Ascending aorta (tissue), 2 donors: Measurements from ENCODE around the gene INPP5B. TPM values are rescaled to one million over a fixed set of nuclear protein-coding genes. Genes with fewer than 3 reads are reported as not detected.
A peak's percentile ranks its signal among the peaks of the same experiment; 100 is the strongest.

Experiments
- DNase-seq, 2 donors: peaks; one replicate each; pipeline ENCODE4 v3.0.0-alpha.2; 2019; ENCODE audit warnings: low spot score in 2 of 2
- H3K27ac ChIP-seq, 2 donors: fragments of 200-600 bp; sonication (generic); one replicate each; pipeline ENCODE4 v1.5.1; 2016 to 2017; ENCODE audit warnings: mild to moderate bottlenecking in 1 of 2
- H3K27me3 ChIP-seq: fragments of 200-600 bp; sonication (generic); one replicate; pipeline ENCODE4 v1.5.1; 2017
- H3K36me3 ChIP-seq, 2 donors: fragments of 200-600 bp; sonication (generic); one replicate each; pipeline ENCODE4 v1.5.1; 2016
- H3K4me1 ChIP-seq, 2 donors: fragments of 200-600 bp; sonication (generic); one replicate each; pipeline ENCODE4 v1.5.1; 2016 to 2017; ENCODE audit warnings: mild to moderate bottlenecking in 1 of 2
- H3K4me3 ChIP-seq, 2 donors: fragments of 200-600 bp; sonication (generic); one replicate each; pipeline ENCODE4 v1.5.1; 2016 to 2017; ENCODE audit warnings: mild to moderate bottlenecking in 1 of 2
- H3K9me3 ChIP-seq, 2 donors: fragments of 200-600 bp; sonication (generic); one replicate each; pipeline ENCODE4 v1.5.1; 2016
- CTCF ChIP-seq, 3 experiments: fragments of 200-600 bp in 2 of 3; fragments of 450-650 bp in 1 of 3; sonication (generic) in 2 of 3; IDR thresholded peaks; one replicate each; pipeline ENCODE4 v1.5.1; 2016 to 2019; ENCODE audit warnings: antibody characterized with exemption in 3 of 3, mild to moderate bottlenecking in 1 of 3, moderate library complexity in 1 of 3
- intact Hi-C: fragments of 100-400 bp; cut with DNase I; formaldehyde crosslinking; loops from one replicate; pipeline ENCODE4 v1.15.1; 2023
- total RNA-seq: library from RNA; depleted of rRNA; stranded (reverse); fragments of >200 nt; gene quantifications from one replicate; pipeline ENCODE4 v1.1.0, GENCODE V29; 2016

The INPP5B gene
- total RNA-seq, 1 donor from 2014 or later = 11.7 TPM

GRCh38 chr1:37860346-37860666 lies 86.5 kb downstream of the INPP5B start:
- H3K9me3 ChIP-seq = no peaks in the 10 kb centered on the region
- H3K36me3 ChIP-seq = peaks cover 28 to 39% of the 10 kb centered on the region in 2 donors
- TF ChIP-seq CTCF (IDR thresholded peaks at IDR 0.05) = no peak
- intact Hi-C loops = loop anchor here (1.0 kb wide), 1 partner anchor 170 kb away; a partner anchor contains a TSS
- H3K4me1 ChIP-seq = peaks cover 6 to 19% of the 10 kb centered on the region in 2 donors
- peak overlapping the region; percentile 82 to 87 for H3K27ac ChIP-seq
- H3K4me3 ChIP-seq = peak overlapping the region; percentile 68 to 80
- no peak for DNase-seq
- H3K27me3 ChIP-seq = no peaks in the 10 kb centered on the region

GRCh38 chr1:37859507-37860345 lies 87.1 kb downstream of the INPP5B start, which contains the start of gene MTF1:
MTF1 (minus strand) TSS chr1:37859592; CDS start chr1:37857658, 1,934 bp downstream.
- H3K36me3 ChIP-seq = peaks cover 31 to 36% of the 10 kb centered on the region in 2 donors
- TF ChIP-seq CTCF (IDR thresholded peaks at IDR 0.05) = peak; percentile 66 to 91 (median 81)

GRCh38 chr1:37858931-37859506 lies 87.8 kb downstream of the INPP5B start:
- H3K36me3 ChIP-seq = peaks cover 24 to 29% of the 10 kb centered on the region in 2 donors
- no peaks in the 10 kb centered on the region for H3K9me3 ChIP-seq
- peak overlapping the region; percentile 68 to 80 for H3K4me3 ChIP-seq
- H3K27ac ChIP-seq = peak overlapping the region; percentile 82 to 87
- H3K4me1 ChIP-seq = peaks cover 6 to 23% of the 10 kb centered on the region in 2 donors
- DNase-seq = no peak
- H3K27me3 ChIP-seq = no peaks in the 10 kb centered on the region
- TF ChIP-seq CTCF (IDR thresholded peaks at IDR 0.05) = no peak
- intact Hi-C loops = loop anchor here (1.0 to 2.0 kb wide), 4 partner anchors 51 to 262 kb away; partner anchors contain the start of genes UTP11 and YRDC

More at GRCh38 chr1:37859507-37860345, 87.1 kb downstream of the INPP5B start, which contains the start of gene MTF1:
- DNase-seq = peak; percentile 92 to 98
- intact Hi-C loops = loop anchor here (1.0 to 2.0 kb wide), 5 partner anchors 51 to 263 kb away; partner anchors contain the start of genes UTP11 and YRDC
- Histone ChIP-seq H3K4me3 (peak within 1 kb of the TSS; percentile 68 to 80), H3K4me1 (peaks cover 6 to 19% of the 10 kb centered on the region in 2 donors), H3K27ac (peak within 1 kb of the TSS; percentile 82 to 87), H3K27me3 (no peaks in the 10 kb centered on the region), H3K9me3 (no peaks in the 10 kb centered on the region)

GRCh38 chr1:37854406-37854805 lies 92.4 kb downstream of the INPP5B start:
- Histone ChIP-seq H3K27ac (no peak overlapping the region), H3K36me3 (peaks cover 4 to 13% of the 10 kb centered on the region in 2 donors), H3K9me3 (no peaks in the 10 kb centered on the region), H3K27me3 (no peaks in the 10 kb centered on the region), H3K4me3 (no peak overlapping the region), H3K4me1 (peaks cover 6 to 33% of the 10 kb centered on the region in 2 donors)
- intact Hi-C loops = no loop called here
- TF ChIP-seq CTCF (IDR thresholded peaks at IDR 0.05) = no peak
- DNase-seq = no peak

- no peak for TF ChIP-seq CTCF (IDR thresholded peaks at IDR 0.05)
- intact Hi-C loops = no loop called here
- no peak overlapping the region for H3K27ac ChIP-seq
- H3K4me1 ChIP-seq = peaks cover 0 to 26% of the 10 kb centered on the region in 2 donors
- no peak for DNase-seq
- H3K36me3 ChIP-seq = peaks cover 4 to 13% of the 10 kb centered on the region in 2 donors
- H3K27me3 ChIP-seq = no peaks in the 10 kb centered on the region
- no peaks in the 10 kb centered on the region for H3K9me3 ChIP-seq
- H3K4me3 ChIP-seq = no peak overlapping the region
These were observed 93.7 kb downstream of the INPP5B start for GRCh38 chr1:37853157-37853556.
